GM10248 (cell line): ENCODE data around the gene RPL26.
A peak's percentile ranks its signal among the peaks of the same experiment; 100 is the strongest.

Experiments
- CTCF ChIA-PET: fragments of 300-600 bp; sonication (Branson Sonifier 250); formaldehyde crosslinking; extraction: SDS; loops from one replicate; lab custom pipeline; 2021; ENCODE audit warnings: antibody characterized with exemption; lab: Yijun Ruan, JAX
- POLR2A ChIA-PET: fragments of 350-650 bp; sonication (Branson Sonifier 250); formaldehyde crosslinking; extraction: SDS; loops from one replicate; lab custom pipeline; 2020; ENCODE audit warnings: antibody characterized with exemption; lab: Yijun Ruan, JAX
- DNase-seq: peaks from one replicate; pipeline ENCODE4 v3.0.0; 2012; ENCODE audit errors: extremely low spot score
- TF ChIP-seq, protein P1 (sequence below): IDR thresholded peaks from 2 replicates; pipeline ENCODE4 v1.5.1; 2012; ENCODE audit warnings: mild to moderate bottlenecking, low read depth; ENCODE audit errors: extremely low read depth, missing control alignments, control extremely low read depth

Gene RPL26

DNA sequence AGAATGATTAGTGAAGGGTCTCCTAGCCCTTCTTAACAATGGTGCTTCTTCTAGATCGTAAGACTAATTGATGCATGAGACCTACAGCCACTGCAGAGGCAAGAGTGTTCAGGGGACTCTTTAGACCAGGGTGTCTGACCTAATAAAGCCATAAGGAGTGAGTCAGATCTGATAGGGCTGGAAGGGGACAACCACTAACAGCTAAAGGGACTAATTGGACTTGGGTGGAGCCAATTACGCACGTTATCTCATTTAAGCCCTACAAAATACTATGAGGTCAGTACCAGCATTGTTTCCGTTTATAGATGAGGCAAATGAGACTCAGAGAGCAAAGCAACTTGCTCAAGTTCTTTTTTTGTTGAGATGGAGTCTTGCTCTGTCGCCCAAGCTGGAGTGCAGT, 29.1 kb upstream of the RPL26 start:
- POLR2A ChIA-PET: no interaction called here
- CTCF ChIA-PET: interaction anchor here (1.5 to 5.9 kb wide), 3 partner anchors 8 to 334 kb away, joined by 5 to 53 read pairs (median 26); no protein-coding TSS in a partner anchor
- no peak for DNase-seq
- TF ChIP-seq, protein P1, sequence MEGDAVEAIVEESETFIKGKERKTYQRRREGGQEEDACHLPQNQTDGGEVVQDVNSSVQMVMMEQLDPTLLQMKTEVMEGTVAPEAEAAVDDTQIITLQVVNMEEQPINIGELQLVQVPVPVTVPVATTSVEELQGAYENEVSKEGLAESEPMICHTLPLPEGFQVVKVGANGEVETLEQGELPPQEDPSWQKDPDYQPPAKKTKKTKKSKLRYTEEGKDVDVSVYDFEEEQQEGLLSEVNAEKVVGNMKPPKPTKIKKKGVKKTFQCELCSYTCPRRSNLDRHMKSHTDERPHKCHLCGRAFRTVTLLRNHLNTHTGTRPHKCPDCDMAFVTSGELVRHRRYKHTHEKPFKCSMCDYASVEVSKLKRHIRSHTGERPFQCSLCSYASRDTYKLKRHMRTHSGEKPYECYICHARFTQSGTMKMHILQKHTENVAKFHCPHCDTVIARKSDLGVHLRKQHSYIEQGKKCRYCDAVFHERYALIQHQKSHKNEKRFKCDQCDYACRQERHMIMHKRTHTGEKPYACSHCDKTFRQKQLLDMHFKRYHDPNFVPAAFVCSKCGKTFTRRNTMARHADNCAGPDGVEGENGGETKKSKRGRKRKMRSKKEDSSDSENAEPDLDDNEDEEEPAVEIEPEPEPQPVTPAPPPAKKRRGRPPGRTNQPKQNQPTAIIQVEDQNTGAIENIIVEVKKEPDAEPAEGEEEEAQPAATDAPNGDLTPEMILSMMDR: no peak

DNA sequence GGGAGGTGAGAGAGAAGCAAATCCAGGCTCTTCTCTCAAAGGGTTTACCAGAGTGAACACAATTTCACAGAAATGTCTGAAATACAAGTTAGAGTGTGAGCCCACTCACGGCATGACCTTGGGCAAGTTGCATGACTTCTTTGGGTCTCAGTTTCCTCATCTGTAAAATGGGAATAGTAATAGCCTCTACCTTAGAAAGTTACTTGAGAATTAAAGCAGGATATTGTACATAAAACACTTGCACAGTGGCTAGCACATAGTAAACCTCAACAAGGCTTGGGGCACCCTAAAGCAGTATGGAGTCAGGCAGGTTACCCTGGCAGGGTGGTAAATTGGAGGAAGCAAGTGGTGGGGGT, 27.9 kb upstream of the RPL26 start:
- CTCF ChIA-PET: interaction anchor here (1.0 to 5.9 kb wide), 17 partner anchors 9 to 588 kb away, joined by 3 to 53 read pairs (median 5); partner anchors contain the start of genes KRABD2, MYH10 and NDEL1
- DNase-seq: no peak
- TF ChIP-seq, protein P1: no peak
- POLR2A ChIA-PET: no interaction called here

DNA sequence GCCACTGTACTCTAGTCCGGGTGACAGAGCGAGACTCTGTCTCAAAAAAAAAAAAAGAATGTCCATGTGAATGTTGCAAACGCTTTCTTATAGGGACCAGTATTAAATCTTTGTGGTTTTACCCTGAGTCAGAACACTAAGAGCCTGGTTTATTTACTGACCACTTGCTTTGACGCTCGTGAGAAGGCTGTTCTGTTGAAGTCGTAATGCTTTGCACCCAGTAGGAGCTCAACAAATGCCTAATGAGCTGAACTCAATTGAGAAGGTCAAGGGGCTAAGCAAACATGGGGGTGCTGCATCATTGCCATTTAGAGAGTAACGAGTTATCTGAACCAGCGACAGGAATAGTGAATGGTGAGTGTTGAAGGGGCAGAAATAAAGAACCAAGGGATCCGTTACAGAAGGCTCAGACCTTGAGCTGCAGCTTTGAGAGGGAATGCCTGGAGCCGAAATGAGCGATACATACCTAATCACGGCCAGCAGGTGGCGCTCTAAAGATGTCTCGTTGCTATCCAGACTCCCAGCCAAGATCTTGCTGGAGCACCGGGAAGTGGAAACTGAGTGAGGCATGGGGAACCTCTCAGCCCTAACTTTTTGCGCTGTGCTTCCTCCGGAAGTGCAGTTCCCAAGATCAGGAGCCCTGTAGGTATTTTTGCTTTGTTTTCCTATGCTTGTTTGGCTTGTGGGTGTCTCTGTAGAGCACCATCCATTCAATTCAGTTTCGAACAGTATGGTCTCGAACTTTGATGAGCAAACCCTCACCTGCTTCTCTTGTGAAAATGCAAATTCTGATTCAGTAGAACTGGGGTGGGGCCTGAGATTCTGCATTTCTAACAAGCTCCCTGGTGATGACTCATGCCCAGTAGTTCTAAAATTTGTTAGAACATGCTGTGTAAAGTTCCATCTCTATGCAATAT, 27.2 kb upstream of the RPL26 start:
- TF ChIP-seq, protein P1: peak; percentile 76
- ChIA-PET POLR2A (no interaction called here), CTCF (interaction anchor here (0.7 to 5.9 kb wide), 35 partner anchors 8 to 1145 kb away, joined by 3 to 53 read pairs (median 4); partner anchors contain the start of genes KRABD2, MYH10, NDEL1 and RNF222)
- DNase-seq: peak; percentile 71

DNA sequence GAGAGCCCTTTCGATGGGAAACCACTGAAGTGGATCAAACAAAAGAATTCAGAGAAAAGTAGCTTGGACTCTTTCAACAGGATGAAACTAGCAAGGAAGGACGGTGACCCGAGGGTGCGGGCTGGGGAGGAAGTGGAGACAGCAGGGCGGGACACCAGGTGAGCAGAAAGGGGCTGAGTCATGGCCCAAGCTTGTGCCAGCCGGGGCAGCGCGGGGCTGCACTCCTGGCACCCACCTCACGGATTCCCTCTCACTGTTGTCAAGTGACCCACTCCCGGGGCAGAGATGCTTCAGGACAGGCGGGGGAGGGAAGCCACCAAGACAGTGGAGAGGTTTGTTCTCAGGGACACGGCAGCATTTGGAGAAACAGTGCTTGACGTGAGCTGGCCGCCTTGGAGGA, 25.4 kb upstream of the RPL26 start:
- ChIA-PET CTCF (interaction anchor here (0.9 to 5.9 kb wide), 4 partner anchors 21 to 378 kb away, joined by 3 to 53 read pairs (median 17); partner anchors contain the start of gene KRABD2), POLR2A (no interaction called here)
- DNase-seq: no peak
- TF ChIP-seq, protein P1: no peak

DNA sequence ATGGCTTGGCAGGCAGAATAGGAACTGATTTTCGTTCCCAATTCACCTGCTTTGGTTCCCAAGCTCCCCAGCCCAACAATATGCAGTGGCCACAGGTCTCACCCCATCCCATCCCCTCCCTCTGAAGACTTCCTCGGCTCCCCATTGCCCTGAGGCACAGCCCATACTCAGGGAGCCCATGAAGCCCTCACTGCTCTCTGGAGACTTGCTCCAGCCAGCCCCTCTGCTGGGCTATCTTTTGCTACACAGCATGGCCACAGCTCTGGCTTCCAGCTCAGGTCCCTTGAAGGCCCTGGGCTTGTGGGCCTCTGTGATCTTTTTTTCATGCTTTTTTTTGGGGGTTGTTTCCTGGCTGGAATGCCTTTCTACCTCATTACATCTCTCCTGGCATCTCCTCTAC, 23.2 kb upstream of the RPL26 start:
- TF ChIP-seq, protein P1: no peak
- DNase-seq: no peak
- POLR2A ChIA-PET: no interaction called here
- CTCF ChIA-PET: interaction anchor here (5.9 kb wide), 1 partner anchor 340 kb away, joined by 53 read pairs; no protein-coding TSS in a partner anchor

DNA sequence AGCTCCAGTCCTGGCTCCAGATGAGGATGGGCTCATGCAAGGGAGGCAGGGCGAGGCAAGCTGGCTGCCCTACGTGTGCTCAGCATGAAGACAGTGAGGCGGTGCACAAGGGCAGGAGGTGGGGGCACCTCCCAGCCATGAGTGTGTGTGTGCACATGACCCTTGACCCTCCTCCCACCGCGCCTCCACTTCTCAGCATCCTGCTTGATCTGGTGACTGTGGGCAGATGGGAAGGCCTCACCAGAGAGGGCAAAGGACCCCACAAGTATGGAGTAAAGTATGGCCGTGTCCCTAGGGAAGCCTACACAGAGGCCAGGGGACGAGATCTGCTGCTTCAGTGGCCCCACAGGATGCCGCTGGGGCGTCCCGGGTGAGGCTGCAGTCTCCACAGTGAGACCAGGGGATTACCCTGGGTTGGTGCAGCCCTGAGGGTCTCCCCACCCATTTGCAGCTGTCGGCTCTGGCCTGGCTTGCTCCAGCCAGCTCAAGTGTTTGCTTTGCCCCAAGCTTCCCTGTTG, 22.6 kb upstream of the RPL26 start:
- POLR2A ChIA-PET: no interaction called here

More for the DNA sequence above, 22.6 kb upstream of the RPL26 start:
- no peak for DNase-seq
- CTCF ChIA-PET: interaction anchor here (1.7 to 1.9 kb wide), 2 partner anchors 22 to 380 kb away, joined by 4 to 8 read pairs; no protein-coding TSS in a partner anchor
- TF ChIP-seq, protein P1: no peak
